IMR-90 (cell line): ENCODE data around the gene YEATS4. TPM values are rescaled to one million over a fixed set of nuclear protein-coding genes. Genes with fewer than 3 reads are reported as not detected.

Experiments used
- ATAC-seq: fragments of 200-7000 bp; cut with Tn5 transposase; 2 replicates; pipeline ENCODE4 v1.9.1; 2020; ENCODE audit warnings: low read depth, mild to moderate bottlenecking, moderate library complexity
- BruUV-seq: library from RNA; stranded (reverse); fragments of 400-500 nt; replicated peaks from 2 replicates; lab custom pipeline; 2021; lab: Mats Ljungman, UMichigan
- CTCF ChIA-PET: fragments of 300-600 bp; formaldehyde crosslinking; extraction: SDS; loops from one replicate; lab custom pipeline; 2021; ENCODE audit warnings: antibody characterized with exemption; lab: Yijun Ruan, JAX
- POLR2A ChIA-PET: fragments of 300-600 bp; sonication (Branson Sonifier 250); formaldehyde crosslinking; loops from one replicate; lab custom pipeline; 2022; ENCODE audit warnings: antibody characterized with exemption; ENCODE audit not compliant: unreplicated experiment; lab: Charles Lee
- DNase-seq: peaks from one replicate; pipeline ENCODE4 v3.0.0; 2013
- H2AFZ ChIP-seq: replicated peaks from 2 replicates; pipeline ENCODE3; 2013; ENCODE audit warnings: low read length, mild to moderate bottlenecking; ENCODE audit not compliant: poor library complexity
- H2AK5ac ChIP-seq: 2 replicates; pipeline ENCODE4 v1.6.1; 2013; ENCODE audit warnings: low read depth, low read length, inconsistent platforms
- H2AK9ac ChIP-seq: replicated peaks from 2 replicates; pipeline ENCODE3; 2013; ENCODE audit warnings: mild to moderate bottlenecking, low read depth, low read length, moderate library complexity; ENCODE audit not compliant: poor library complexity
- H2BK120ac ChIP-seq: 2 replicates; pipeline ENCODE4 v1.6.1; 2013; ENCODE audit warnings: low read depth, low read length, inconsistent platforms
- H2BK15ac ChIP-seq: 3 replicates; pipeline ENCODE4 v1.6.1; 2013; ENCODE audit warnings: low read depth, low read length, inconsistent platforms
- H2BK20ac ChIP-seq: 2 replicates; pipeline ENCODE4 v1.6.1; 2013; ENCODE audit warnings: low read depth, mild to moderate bottlenecking, inconsistent platforms, low read length, moderate library complexity
- H2BK5ac ChIP-seq: 2 replicates; pipeline ENCODE4 v1.6.1; 2013; ENCODE audit warnings: mild to moderate bottlenecking, low read depth, low read length, inconsistent platforms; ENCODE audit not compliant: poor library complexity, severe bottlenecking
- H3K14ac ChIP-seq: replicated peaks from 2 replicates; pipeline ENCODE4 v1.6.1; 2013; ENCODE audit warnings: low read depth, low read length, inconsistent platforms
- H3K18ac ChIP-seq: 2 replicates; pipeline ENCODE4 v1.6.1; 2013; ENCODE audit warnings: low read depth, low read length, control low read depth
- H3K23ac ChIP-seq: 2 replicates; pipeline ENCODE4 v1.6.1; 2013; ENCODE audit warnings: low read depth, low read length, inconsistent platforms
- H3K27ac ChIP-seq: 2 replicates; pipeline ENCODE4 v1.5.1; 2013; ENCODE audit warnings: mild to moderate bottlenecking, control low read depth, low read length; ENCODE audit not compliant: insufficient read depth
- H3K27me3 ChIP-seq: 2 replicates; pipeline ENCODE4 v1.6.1; 2013; ENCODE audit warnings: low read length; ENCODE audit not compliant: control insufficient read depth, insufficient read depth
- H3K36me3 ChIP-seq: 2 replicates; pipeline ENCODE4 v1.6.1; 2013; ENCODE audit warnings: low read length, mixed read lengths; ENCODE audit not compliant: control insufficient read depth, insufficient read depth
- H3K4ac ChIP-seq: 2 replicates; pipeline ENCODE4 v1.6.1; 2013; ENCODE audit warnings: low read depth, low read length, inconsistent platforms
- H3K4me1 ChIP-seq: 2 replicates; pipeline ENCODE4 v1.6.1; 2013; ENCODE audit warnings: low read length, mixed read lengths; ENCODE audit not compliant: control insufficient read depth, insufficient read depth
- H3K4me2 ChIP-seq: 2 replicates; pipeline ENCODE4 v1.6.1; 2013; ENCODE audit warnings: low read depth, mild to moderate bottlenecking, control low read depth, low read length, moderate library complexity
- H3K4me3 ChIP-seq: 2 replicates; pipeline ENCODE4 v1.5.1; 2013; ENCODE audit warnings: low read depth, mild to moderate bottlenecking, control low read depth, low read length, moderate library complexity; ENCODE audit not compliant: insufficient read depth
- H3K56ac ChIP-seq: 2 replicates; pipeline ENCODE4 v1.6.1; 2013; ENCODE audit warnings: low read length, inconsistent platforms; ENCODE audit not compliant: insufficient read depth; ENCODE audit errors: extremely low read depth
- H3K79me1 ChIP-seq, 2 experiments: 2 replicates each; pipeline ENCODE4 v1.6.1; 2013; ENCODE audit warnings: low read length in 2 of 2, inconsistent platforms in 1 of 2, low read depth in 1 of 2
- H3K9ac ChIP-seq: 2 replicates; pipeline ENCODE4 v1.6.1; 2013; ENCODE audit warnings: low read depth, low read length, control low read depth
- H3K9me1 ChIP-seq: 2 replicates; pipeline ENCODE4 v1.6.1; 2013; ENCODE audit warnings: low read length, inconsistent platforms; ENCODE audit not compliant: insufficient read depth
- H3K9me3 ChIP-seq: 2 replicates; pipeline ENCODE4 v1.6.1; 2013; ENCODE audit warnings: low read length; ENCODE audit not compliant: control insufficient read depth, insufficient read depth
- H4K20me1 ChIP-seq: 2 replicates; pipeline ENCODE4 v1.6.1; 2013; ENCODE audit warnings: low read length, inconsistent platforms; ENCODE audit not compliant: insufficient read depth
- H4K5ac ChIP-seq: 2 replicates; pipeline ENCODE4 v1.6.1; 2013; ENCODE audit warnings: mild to moderate bottlenecking, low read depth, low read length, control low read depth
- H4K8ac ChIP-seq, 2 experiments: 2 replicates each; pipeline ENCODE4 v1.6.1; 2013; ENCODE audit warnings: low read depth in 2 of 2, low read length in 2 of 2, control low read depth in 1 of 2, inconsistent platforms in 1 of 2
- H4K91ac ChIP-seq: 2 replicates; pipeline ENCODE4 v1.6.1; 2013; ENCODE audit warnings: low read depth, low read length, inconsistent platforms; ENCODE audit not compliant: insufficient read depth
- BHLHE40 ChIP-seq: fragments of 150-350 bp; IDR thresholded peaks from 2 replicates; pipeline ENCODE4 v1.6.1; 2016; ENCODE audit warnings: mild to moderate bottlenecking, low read depth, low read length
- MAZ ChIP-seq: IDR thresholded peaks from 2 replicates; pipeline ENCODE4 v1.6.1; 2012; ENCODE audit warnings: low read depth, mild to moderate bottlenecking, low read length, improper control_type of control experiment, moderate library complexity, borderline replicate concordance
- RFX5 ChIP-seq: IDR thresholded peaks from 2 replicates; pipeline ENCODE4 v1.8.0; 2012; ENCODE audit warnings: low read depth, mild to moderate bottlenecking, low read length, moderate library complexity
- SMC3 ChIP-seq: fragments of 150-350 bp; IDR thresholded peaks from 2 replicates; pipeline ENCODE4 v1.6.1; 2016; ENCODE audit warnings: low read depth, mild to moderate bottlenecking, antibody characterized with exemption, low read length, moderate library complexity
- USF2 ChIP-seq: fragments of 150-350 bp; IDR thresholded peaks from 2 replicates; pipeline ENCODE4 v1.6.1; 2017; ENCODE audit warnings: mild to moderate bottlenecking, antibody characterized with exemption, low read length, low read depth
- WGBS, 2 experiments: methylation state at CpG; one replicate each; pipeline versions ENCODE4 v1.1.5 to v1.1.7; 2013; ENCODE audit warnings: missing lambda C conversion rate in 2 of 2; ENCODE audit not compliant: insufficient read length in 1 of 2; ENCODE audit errors: extremely low coverage in 2 of 2; 5-methylcytosine and 5-hydroxymethylcytosine counted together
- dilution Hi-C: fragments of 300-500 bp; cut with HindIII; formaldehyde crosslinking; loops from one replicate; pipeline ENCODE4 v1.14.3; 2018; ENCODE audit warnings: low sequenced_read_pairs; ENCODE audit not compliant: unreplicated experiment
- in situ Hi-C: fragments of 300-500 bp; cut with MboI; formaldehyde crosslinking; loops from 3 replicates; pipeline ENCODE4 v1.14.3; 2019; ENCODE audit warnings: low sequenced_read_pairs, inconsistent platforms, mixed read lengths
- intact Hi-C: fragments of 100-400 bp; cut with micrococcal nuclease; formaldehyde crosslinking; loops from 2 replicates; pipeline ENCODE4 v1.10.0; 2022
- polyA plus RNA-seq, 3 experiments: library from polyadenylated mRNA; depleted of rRNA; stranded (reverse); fragments of >200 nt; gene quantifications; 2 replicates each; pipeline ENCODE4 v1.2.3, GENCODE V29; 2012; ENCODE audit warnings: low replicate concordance in 1 of 3
- total RNA-seq: library from RNA; depleted of rRNA; stranded (reverse); fragments of >200 nt; gene quantifications from 2 replicates; pipeline ENCODE4 v1.2.3, GENCODE V29; 2012

Gene YEATS4
- total and polyA plus RNA-seq, 2 of the 4 experiments (the other 2 are of a cell fraction) = 6.9 to 15.1 TPM

- no peak overlapping the region for H3K4me2 ChIP-seq
- ChIA-PET POLR2A (no interaction called here), CTCF (interaction anchor here (0.6 kb wide), 2 partner anchors 71 to 374 kb away, joined by 3 to 5 read pairs; no protein-coding TSS in a partner anchor)
Measured at GRCh38 chr12:69392179-69392928, 32.8 kb downstream of the YEATS4 start.

More at GRCh38 chr12:69392179-69392928, 32.8 kb downstream of the YEATS4 start:
- Histone ChIP-seq H2BK20ac (no peak overlapping the region), H3K36me3 (no peaks in the 10 kb centered on the region), H3K9ac (no peak overlapping the region), H3K18ac (no peak overlapping the region), H3K27me3 (no peaks in the 10 kb centered on the region), H3K27ac (no peak overlapping the region), H2AK9ac (no peak overlapping the region), H2BK15ac (no peak overlapping the region), H3K4me1 (no peaks in the 10 kb centered on the region; the same call in 1 of the 2 replicates), H2AFZ (no peak overlapping the region), H3K23ac (no peak overlapping the region), H3K79me1 (peaks cover 4 to 5% of the 10 kb centered on the region in 2 experiments; a peak in 2 of 4 replicates), H3K56ac (no peak overlapping the region), H4K5ac (no peak overlapping the region), H3K9me1 (0 out of 2 replicates have a peak, but pooled peaks cover 3% of the 10 kb centered on the region), H3K4me3 (no peak overlapping the region), H3K9me3 (no peaks in the 10 kb centered on the region), H2BK120ac (no peak overlapping the region), H4K20me1 (no peaks in the 10 kb centered on the region), H4K91ac (no peak overlapping the region), H3K14ac (no peak overlapping the region), H2BK5ac (no peak overlapping the region), H4K8ac (no peak overlapping the region), H3K4ac (no peak overlapping the region), H2AK5ac (no peak overlapping the region)
- BruUV-seq = no TSS peak
- in situ Hi-C loops = no loop called here
- peak; percentile 13 for DNase-seq
- WGBS, 2 experiments = no CpG with 5 or more reads among the region's 1 CpG
- dilution Hi-C loops = no loop called here
- no peak for TF ChIP-seq MAZ
- no peak for TF ChIP-seq USF2
- no peak for TF ChIP-seq RFX5
- no peak for TF ChIP-seq BHLHE40
- TF ChIP-seq SMC3 = no peak
- intact Hi-C loops = no loop called here
- no peak for ATAC-seq
